ENCODE measurements around the gene MSLN. TPM values are rescaled to one million over a fixed set of nuclear protein-coding genes. Genes with fewer than 3 reads are reported as not detected.

MSLN gene
- total and polyA plus RNA-seq, 9 of the 15 experiments (the other 6 are each of a cell fraction or from before 2014, with no cell fraction given) = not detected

DNA sequence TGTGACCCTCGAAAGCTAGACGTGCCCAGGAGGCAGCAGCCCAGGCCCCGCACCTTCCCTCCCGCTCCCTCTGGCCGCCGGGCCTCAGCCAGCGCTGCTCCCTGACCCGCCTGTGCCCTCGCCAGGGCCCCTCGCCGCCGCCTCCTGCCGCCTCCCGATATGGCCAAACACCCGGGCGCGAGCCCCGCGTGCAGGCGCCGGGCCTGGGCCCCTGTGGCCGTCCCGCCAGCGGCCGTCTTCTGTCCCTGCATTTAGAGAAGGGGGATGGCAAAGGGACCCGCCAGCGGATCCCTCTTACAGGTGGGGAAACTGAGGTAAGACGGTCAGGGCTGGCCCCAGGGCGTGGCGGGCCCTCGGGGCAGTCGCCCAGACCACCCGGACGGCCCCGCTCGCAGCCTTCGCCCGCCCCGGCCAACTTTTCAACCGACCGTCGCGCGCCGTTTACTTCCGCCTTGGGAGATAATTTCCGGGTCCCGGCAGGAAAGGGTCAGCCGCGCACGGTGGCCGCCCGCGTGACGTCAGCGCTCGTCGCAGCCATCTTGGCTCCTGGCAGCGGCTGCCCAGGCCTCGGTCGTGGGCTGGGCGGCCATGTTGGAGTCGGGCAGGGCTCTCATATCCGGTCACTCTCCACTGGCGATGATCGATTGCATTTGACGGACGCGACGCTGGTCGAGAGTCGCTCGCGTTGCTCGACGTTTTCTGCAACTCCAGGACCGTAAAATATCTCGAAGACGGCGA lies 47.0 kb downstream of the MSLN start (continued):
- TF ChIP-seq, protein P1, sequence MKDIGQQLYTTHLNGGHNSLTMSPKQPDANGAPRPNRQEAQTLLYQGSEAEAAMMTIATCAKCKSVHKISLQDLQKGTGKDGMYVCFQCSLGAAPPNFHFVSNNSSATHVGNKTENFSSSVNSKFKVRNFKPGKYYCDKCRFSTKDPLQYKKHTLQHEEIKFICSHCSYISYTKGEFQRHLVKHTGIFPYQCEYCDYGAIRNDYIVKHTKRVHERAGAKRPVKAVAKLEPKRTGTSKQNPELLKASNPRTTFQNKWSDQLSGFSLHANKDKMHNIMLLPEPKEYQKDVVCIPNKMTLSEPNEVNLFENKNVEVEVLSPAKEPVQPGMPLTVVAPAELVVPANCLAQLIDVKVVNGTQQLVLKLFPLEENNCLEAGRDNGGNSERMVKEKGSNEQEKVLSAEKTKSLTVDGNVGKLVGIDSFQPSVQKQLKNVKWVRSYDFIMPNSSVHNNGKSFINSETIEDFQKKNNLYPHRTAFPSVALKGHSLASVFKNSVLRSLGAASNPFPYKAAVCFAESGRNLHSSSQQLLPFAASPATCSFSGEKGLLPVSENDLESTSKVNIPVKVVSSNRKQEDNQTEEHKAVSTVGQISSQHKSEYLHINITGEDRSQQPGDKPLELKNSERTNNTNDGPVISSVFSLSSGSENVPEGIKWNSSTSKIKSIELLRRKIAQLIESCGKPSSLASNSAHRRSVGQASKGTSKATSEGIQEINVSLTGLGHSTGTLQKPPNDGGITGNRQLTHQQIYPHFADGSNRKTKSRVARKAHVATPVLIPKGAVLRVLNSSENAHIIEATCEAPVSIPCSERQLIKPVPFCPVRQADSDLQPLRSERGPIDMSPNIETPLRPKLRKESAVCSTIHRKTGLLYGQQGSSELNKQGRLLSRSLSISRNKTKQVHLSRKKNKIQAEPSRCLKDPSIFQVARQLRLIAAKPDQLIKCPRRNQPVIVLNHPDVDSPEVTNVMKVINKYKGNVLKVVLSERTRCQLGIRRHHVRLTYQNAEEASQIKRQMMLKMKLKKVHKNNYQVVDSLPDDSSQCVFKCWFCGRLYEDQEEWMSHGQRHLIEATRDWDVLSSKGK (CRISPR knock-in tag; IDR thresholded peaks at IDR 0.05) = no peak
- peak; percentile 40; the same call in 1 of the 2 replicates for TF ChIP-seq CBX1 (IDR thresholded peaks at IDR 0.05; ENCODE audit: low read depth)
- peak; percentile 90 for TF ChIP-seq TAF1 (IDR thresholded peaks at IDR 0.05; ENCODE audit: control insufficient read depth, extremely low read depth, insufficient read depth, low read length, severe bottlenecking)
- peak; percentile 100 for TF ChIP-seq YY1 (IDR thresholded peaks at IDR 0.05; ENCODE audit: borderline replicate concordance in 1 of 3, control insufficient read depth in 1 of 3, extremely low read depth in 1 of 3, insufficient read depth in 3 of 3, insufficient read length in 1 of 3, insufficient replicate concordance in 2 of 3, low read depth in 1 of 3, low read length in 2 of 3)
- no peak for TF ChIP-seq POLR3A (IDR thresholded peaks at IDR 0.05; ENCODE audit: borderline replicate concordance, extremely low read depth, insufficient read depth, insufficient read length)
- no peak for TF ChIP-seq HDAC3 (IDR thresholded peaks at IDR 0.05; ENCODE audit: borderline replicate concordance, partially characterized antibody)
- TF ChIP-seq, protein P2, sequence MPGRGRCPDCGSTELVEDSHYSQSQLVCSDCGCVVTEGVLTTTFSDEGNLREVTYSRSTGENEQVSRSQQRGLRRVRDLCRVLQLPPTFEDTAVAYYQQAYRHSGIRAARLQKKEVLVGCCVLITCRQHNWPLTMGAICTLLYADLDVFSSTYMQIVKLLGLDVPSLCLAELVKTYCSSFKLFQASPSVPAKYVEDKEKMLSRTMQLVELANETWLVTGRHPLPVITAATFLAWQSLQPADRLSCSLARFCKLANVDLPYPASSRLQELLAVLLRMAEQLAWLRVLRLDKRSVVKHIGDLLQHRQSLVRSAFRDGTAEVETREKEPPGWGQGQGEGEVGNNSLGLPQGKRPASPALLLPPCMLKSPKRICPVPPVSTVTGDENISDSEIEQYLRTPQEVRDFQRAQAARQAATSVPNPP (IDR thresholded peaks at IDR 0.05; ENCODE audit: borderline replicate concordance, insufficient read depth, insufficient read length) = no peak
- peak; percentile 99 for TF ChIP-seq RBFOX2 (IDR thresholded peaks at IDR 0.05; ENCODE audit: low read depth, low read length)
- no peak for TF ChIP-seq BDP1 (IDR thresholded peaks at IDR 0.05; ENCODE audit: insufficient read depth, insufficient read length)
- TF ChIP-seq SAFB (IDR thresholded peaks at IDR 0.05; ENCODE audit: borderline replicate concordance, low read depth, low read length) = no peak
- no peak for TF ChIP-seq MCM3 (IDR thresholded peaks at IDR 0.05)
- TF ChIP-seq ZSCAN32 (CRISPR knock-in tag; IDR thresholded peaks at IDR 0.05) = no peak
- TF ChIP-seq, protein P3, sequence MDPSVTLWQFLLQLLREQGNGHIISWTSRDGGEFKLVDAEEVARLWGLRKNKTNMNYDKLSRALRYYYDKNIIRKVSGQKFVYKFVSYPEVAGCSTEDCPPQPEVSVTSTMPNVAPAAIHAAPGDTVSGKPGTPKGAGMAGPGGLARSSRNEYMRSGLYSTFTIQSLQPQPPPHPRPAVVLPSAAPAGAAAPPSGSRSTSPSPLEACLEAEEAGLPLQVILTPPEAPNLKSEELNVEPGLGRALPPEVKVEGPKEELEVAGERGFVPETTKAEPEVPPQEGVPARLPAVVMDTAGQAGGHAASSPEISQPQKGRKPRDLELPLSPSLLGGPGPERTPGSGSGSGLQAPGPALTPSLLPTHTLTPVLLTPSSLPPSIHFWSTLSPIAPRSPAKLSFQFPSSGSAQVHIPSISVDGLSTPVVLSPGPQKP (CRISPR knock-in tag; IDR thresholded peaks at IDR 0.05) = no peak
- TF ChIP-seq TBL1XR1 (IDR thresholded peaks at IDR 0.05; ENCODE audit: low read length in 2 of 2) = peak in 1 of 2 experiments; percentile 45; a peak in 1 of 4 replicates
- TF ChIP-seq TEAD2 (tag; IDR thresholded peaks at IDR 0.05) = no peak
- no peak for TF ChIP-seq ZFP36 (IDR thresholded peaks at IDR 0.05; ENCODE audit: low read depth, low read length, partially characterized antibody)
- no peak for TF ChIP-seq JUNB (CRISPR knock-in tag; conservative IDR thresholded peaks at IDR 0.05)
- TF ChIP-seq NFIX (CRISPR knock-in tag; IDR thresholded peaks at IDR 0.05; ENCODE audit: low read depth) = no peak
- no peak for TF ChIP-seq SRSF9 (IDR thresholded peaks at IDR 0.05; ENCODE audit: borderline replicate concordance, low read depth, low read length)
- TF ChIP-seq, protein P4, sequence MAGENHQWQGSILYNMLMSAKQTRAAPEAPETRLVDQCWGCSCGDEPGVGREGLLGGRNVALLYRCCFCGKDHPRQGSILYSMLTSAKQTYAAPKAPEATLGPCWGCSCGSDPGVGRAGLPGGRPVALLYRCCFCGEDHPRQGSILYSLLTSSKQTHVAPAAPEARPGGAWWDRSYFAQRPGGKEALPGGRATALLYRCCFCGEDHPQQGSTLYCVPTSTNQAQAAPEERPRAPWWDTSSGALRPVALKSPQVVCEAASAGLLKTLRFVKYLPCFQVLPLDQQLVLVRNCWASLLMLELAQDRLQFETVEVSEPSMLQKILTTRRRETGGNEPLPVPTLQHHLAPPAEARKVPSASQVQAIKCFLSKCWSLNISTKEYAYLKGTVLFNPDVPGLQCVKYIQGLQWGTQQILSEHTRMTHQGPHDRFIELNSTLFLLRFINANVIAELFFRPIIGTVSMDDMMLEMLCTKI (IDR thresholded peaks at IDR 0.05; ENCODE audit: partially characterized antibody) = no peak
